PC-9 (cell line): ENCODE data around the gene EYA2.

ENCODE experiments used
- CTCF ChIP-seq: fragments of 200-600 bp; sonication (generic); conservative IDR thresholded peaks from 2 replicates; pipeline ENCODE4 v1.6.1; 2017; ENCODE audit warnings: mixed run types, antibody characterized with exemption, mild to moderate bottlenecking, moderate library complexity
- EZH2 ChIP-seq: fragments of 200-600 bp; sonication (generic); IDR thresholded peaks from 2 replicates; pipeline ENCODE4 v1.8.0; 2017; ENCODE audit warnings: antibody characterized with exemption, low read depth

- TF ChIP-seq CTCF: no peak
- TF ChIP-seq EZH2: no peak
Observed at GRCh38 chr20:47038566-47039560, 144.2 kb downstream of the EYA2 start.
